C4-2B (cell line): ENCODE measurements around the gene DDX42.

Experiments used
- ZFX ChIP-seq: fragments of 450-650 bp; IDR thresholded peaks from 2 replicates; pipeline ENCODE4 v1.6.1; 2017
- TF ChIP-seq, protein P1 (sequence below): fragments of 450-650 bp; conservative IDR thresholded peaks from 2 replicates; pipeline ENCODE4 v1.5.1; 2017; ENCODE audit warnings: mild to moderate bottlenecking

DNA sequence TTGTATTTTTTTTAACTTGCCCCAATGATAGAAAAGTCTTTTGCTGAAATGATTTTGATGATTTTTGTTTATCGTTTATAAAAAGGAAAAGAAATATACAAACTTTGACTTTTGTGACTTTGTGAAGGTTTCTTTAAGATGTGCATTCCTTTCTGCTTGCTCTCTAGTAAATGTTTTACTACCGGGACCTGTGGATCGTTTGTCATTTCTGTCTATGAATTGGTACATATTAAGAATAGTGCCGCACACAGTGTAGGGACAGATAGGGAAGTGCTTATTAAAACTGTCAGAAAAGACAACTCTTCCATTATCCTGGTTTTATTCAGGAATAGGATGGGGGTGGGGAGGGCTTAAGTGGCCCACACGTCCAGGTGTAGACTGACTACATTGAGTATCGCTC is 45.2 kb downstream of the DDX42 start:
- TF ChIP-seq, protein P1, sequence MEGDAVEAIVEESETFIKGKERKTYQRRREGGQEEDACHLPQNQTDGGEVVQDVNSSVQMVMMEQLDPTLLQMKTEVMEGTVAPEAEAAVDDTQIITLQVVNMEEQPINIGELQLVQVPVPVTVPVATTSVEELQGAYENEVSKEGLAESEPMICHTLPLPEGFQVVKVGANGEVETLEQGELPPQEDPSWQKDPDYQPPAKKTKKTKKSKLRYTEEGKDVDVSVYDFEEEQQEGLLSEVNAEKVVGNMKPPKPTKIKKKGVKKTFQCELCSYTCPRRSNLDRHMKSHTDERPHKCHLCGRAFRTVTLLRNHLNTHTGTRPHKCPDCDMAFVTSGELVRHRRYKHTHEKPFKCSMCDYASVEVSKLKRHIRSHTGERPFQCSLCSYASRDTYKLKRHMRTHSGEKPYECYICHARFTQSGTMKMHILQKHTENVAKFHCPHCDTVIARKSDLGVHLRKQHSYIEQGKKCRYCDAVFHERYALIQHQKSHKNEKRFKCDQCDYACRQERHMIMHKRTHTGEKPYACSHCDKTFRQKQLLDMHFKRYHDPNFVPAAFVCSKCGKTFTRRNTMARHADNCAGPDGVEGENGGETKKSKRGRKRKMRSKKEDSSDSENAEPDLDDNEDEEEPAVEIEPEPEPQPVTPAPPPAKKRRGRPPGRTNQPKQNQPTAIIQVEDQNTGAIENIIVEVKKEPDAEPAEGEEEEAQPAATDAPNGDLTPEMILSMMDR: no peak
- no peak for TF ChIP-seq ZFX
